ENCODE measurements around the gene SPATA6.

Gene SPATA6

GRCh38 chr1:48254254-48254653 is 217.8 kb downstream of the SPATA6 start:
- no peak for DNase-seq (ENCODE audit: extremely low read depth, low read depth)
- TF ChIP-seq CTCF (IDR thresholded peaks at IDR 0.05; ENCODE audit: low read depth, low read length, missing control alignments): no peak

GRCh38 chr1:48251821-48252220 is 220.2 kb downstream of the SPATA6 start:
- no peak for DNase-seq (ENCODE audit: extremely low read depth, low read depth)
- TF ChIP-seq CTCF (IDR thresholded peaks at IDR 0.05; ENCODE audit: low read depth, low read length, missing control alignments): no peak
- H3K4me3 ChIP-seq (replicated peaks; ENCODE audit: low read depth, low read length): no peak overlapping the region

More at GRCh38 chr1:48254254-48254653, 217.8 kb downstream of the SPATA6 start:
- H3K4me3 ChIP-seq (replicated peaks; ENCODE audit: low read depth, low read length): no peak overlapping the region

- H3K4me3 ChIP-seq (replicated peaks; ENCODE audit: low read depth, low read length): no peak overlapping the region
These were observed 220.7 kb downstream of the SPATA6 start for GRCh38 chr1:48251323-48251722.

GRCh38 chr1:48250572-48250971 is 221.4 kb downstream of the SPATA6 start:
- no peak for TF ChIP-seq CTCF (IDR thresholded peaks at IDR 0.05; ENCODE audit: low read depth, low read length, missing control alignments)
- H3K4me3 ChIP-seq (replicated peaks; ENCODE audit: low read depth, low read length): no peak overlapping the region
- DNase-seq (ENCODE audit: extremely low read depth, low read depth): no peak

More at GRCh38 chr1:48251323-48251722, 220.7 kb downstream of the SPATA6 start:
- no peak for DNase-seq (ENCODE audit: extremely low read depth, low read depth)
- no peak for TF ChIP-seq CTCF (IDR thresholded peaks at IDR 0.05; ENCODE audit: low read depth, low read length, missing control alignments)

- DNase-seq (ENCODE audit: extremely low read depth, low read depth): no peak
- no peak for TF ChIP-seq CTCF (IDR thresholded peaks at IDR 0.05; ENCODE audit: low read depth, low read length, missing control alignments)
- no peak overlapping the region for H3K4me3 ChIP-seq (replicated peaks; ENCODE audit: low read depth, low read length)
These were observed 222.1 kb downstream of the SPATA6 start for GRCh38 chr1:48249868-48250267.

- no peak for TF ChIP-seq CTCF (IDR thresholded peaks at IDR 0.05; ENCODE audit: low read depth, low read length, missing control alignments)
- no peak for DNase-seq (ENCODE audit: extremely low read depth, low read depth)
- H3K4me3 ChIP-seq (replicated peaks; ENCODE audit: low read depth, low read length): no peak overlapping the region
These were observed 223.6 kb downstream of the SPATA6 start for GRCh38 chr1:48248356-48248755.

- TF ChIP-seq CTCF (IDR thresholded peaks at IDR 0.05; ENCODE audit: low read depth, low read length, missing control alignments): no peak
- no peak for DNase-seq (ENCODE audit: extremely low read depth, low read depth)
- H3K4me3 ChIP-seq (replicated peaks; ENCODE audit: low read depth, low read length): no peak overlapping the region
These were observed 225.3 kb downstream of the SPATA6 start for GRCh38 chr1:48246727-48247126.
